Endothelial cell of umbilical vein (primary cell): ENCODE measurements around the gene ASS1. TPM values are rescaled to one million over a fixed set of nuclear protein-coding genes. Genes with fewer than 3 reads are reported as not detected.

Source experiments
- BruUV-seq: library from RNA; stranded (reverse); fragments of 400-500 nt; replicated peaks from 2 replicates; lab custom pipeline; 2021; lab: Mats Ljungman, UMichigan
- CTCF ChIA-PET: fragments of 300-600, 350-600 bp; sonication (Branson Sonifier 250); formaldehyde crosslinking; loops from one replicate; lab custom pipeline; 2021; ENCODE audit warnings: antibody characterized with exemption, inconsistent platforms; lab: Charles Lee
- POLR2A ChIA-PET: fragments of 300-600, 350-600 bp; sonication (Branson Sonifier 250); formaldehyde crosslinking; loops from one replicate; lab custom pipeline; 2021; ENCODE audit warnings: antibody characterized with exemption, inconsistent platforms; lab: Charles Lee
- DNase-seq: peaks from one replicate; pipeline ENCODE4 v3.0.0-alpha.2; 2011; ENCODE audit warnings: low read depth, low spot score
- FAIRE-seq: peaks from 2 replicates; lab custom pipeline; 2011; peaks lifted over from hg19 to GRCh38; lab: Jason Lieb, UNC
- H2AFZ ChIP-seq: 2 replicates; pipeline ENCODE4 v1.6.0; 2012; ENCODE audit warnings: low read depth, low read length, control low read depth, inconsistent platforms
- H3K27ac ChIP-seq: 2 replicates; pipeline ENCODE4 v1.5.1; 2011; ENCODE audit warnings: low read depth, mild to moderate bottlenecking, control low read depth, low read length, moderate library complexity; ENCODE audit not compliant: insufficient read depth
- H3K27me3 ChIP-seq, 2 experiments: 2 replicates each; pipeline versions ENCODE4 v1.6.0 to v1.6.1; 2011; ENCODE audit warnings: low read length in 2 of 2, mixed read lengths in 1 of 2; ENCODE audit not compliant: control insufficient read depth in 2 of 2, insufficient read depth in 2 of 2
- H3K36me3 ChIP-seq, 2 experiments: 2 replicates in 1 of 2; 3 replicates in 1 of 2; pipeline ENCODE4 v1.5.1; 2011; ENCODE audit warnings: low read length in 2 of 2, mild to moderate bottlenecking in 1 of 2, moderate library complexity in 1 of 2; ENCODE audit not compliant: control insufficient read depth in 2 of 2, insufficient read depth in 2 of 2; ENCODE audit errors: extremely low read depth in 1 of 2
- H3K4me1 ChIP-seq: 3 replicates; pipeline ENCODE4 v1.5.1; 2011; ENCODE audit warnings: mild to moderate bottlenecking, low read length; ENCODE audit not compliant: control insufficient read depth, insufficient read depth; ENCODE audit errors: extremely low read depth
- H3K4me2 ChIP-seq: 2 replicates; pipeline ENCODE4 v1.6.1; 2011; ENCODE audit warnings: low read length, control low read depth, mixed read lengths; ENCODE audit not compliant: insufficient read depth
- H3K4me3 ChIP-seq, 3 experiments: fragments of 200-600 bp in 1 of 3; sonication (generic), shearing (Covaris generic) in 1 of 3; replicated peaks in 1 of 3; 2 replicates each; pipeline ENCODE4 v1.5.1; 2011 to 2016; ENCODE audit warnings: control low read depth in 3 of 3, low read length in 3 of 3, mild to moderate bottlenecking in 2 of 3, inconsistent platforms in 1 of 3, low read depth in 1 of 3, moderate library complexity in 1 of 3; ENCODE audit not compliant: insufficient read depth in 1 of 3
- H3K79me2 ChIP-seq: 2 replicates; pipeline ENCODE4 v1.6.0; 2012; ENCODE audit warnings: low read length, inconsistent platforms; ENCODE audit not compliant: control insufficient read depth, insufficient read depth
- H3K9ac ChIP-seq: replicated peaks from 2 replicates; pipeline ENCODE3; 2011; ENCODE audit warnings: low read length, control low read depth; ENCODE audit not compliant: insufficient read depth; ENCODE audit errors: extremely low read depth
- H3K9me1 ChIP-seq: replicated peaks from 3 replicates; pipeline ENCODE4 v1.6.0; 2011; ENCODE audit warnings: mild to moderate bottlenecking, low read length; ENCODE audit not compliant: control insufficient read depth, insufficient read depth; ENCODE audit errors: extremely low read depth
- H3K9me3 ChIP-seq: replicated peaks from 2 replicates; pipeline ENCODE4 v1.5.1; 2012; ENCODE audit warnings: low read length, inconsistent platforms; ENCODE audit not compliant: control insufficient read depth, insufficient read depth
- H4K20me1 ChIP-seq: replicated peaks from 2 replicates; pipeline ENCODE3; 2011; ENCODE audit warnings: mild to moderate bottlenecking, low read length; ENCODE audit not compliant: control insufficient read depth, insufficient read depth; ENCODE audit errors: extremely low read depth
- EZH2 ChIP-seq: IDR thresholded peaks from 2 replicates; pipeline ENCODE4 v1.6.1; 2012; ENCODE audit warnings: borderline replicate concordance, low read depth, mild to moderate bottlenecking, moderate library complexity, low read length, inconsistent platforms; ENCODE audit not compliant: severe bottlenecking
- FOS ChIP-seq: IDR thresholded peaks from 2 replicates; pipeline ENCODE4 v1.6.1; 2011; ENCODE audit warnings: mild to moderate bottlenecking, low read length, moderate library complexity, borderline replicate concordance; ENCODE audit not compliant: insufficient read depth
- GATA2 ChIP-seq: IDR thresholded peaks from 2 replicates; pipeline ENCODE4 v1.7.0; 2011; ENCODE audit warnings: low read depth, mild to moderate bottlenecking, moderate library complexity, mixed read lengths, low read length; ENCODE audit not compliant: insufficient read length, insufficient read depth
- JUN ChIP-seq: IDR thresholded peaks from 2 replicates; pipeline ENCODE4 v1.6.1; 2011; ENCODE audit warnings: borderline replicate concordance, low read depth; ENCODE audit not compliant: insufficient read length, insufficient read depth
- MYC ChIP-seq: IDR thresholded peaks from one replicate; pipeline ENCODE4 v1.6.1; 2011; ENCODE audit warnings: mild to moderate bottlenecking, low read depth, low read length
- POLR2A ChIP-seq: IDR thresholded peaks from 2 replicates; pipeline ENCODE4 v1.6.1; 2012; ENCODE audit warnings: low read depth, mild to moderate bottlenecking, control low read depth, low read length
- POLR2AphosphoS5 ChIP-seq: IDR thresholded peaks from 2 replicates; pipeline ENCODE4 v1.6.1; 2012; ENCODE audit warnings: low read depth, mild to moderate bottlenecking, control low read depth, low read length, moderate library complexity; ENCODE audit not compliant: insufficient read depth
- dilution Hi-C: fragments of 300-500 bp; cut with MboI; formaldehyde crosslinking; loops from one replicate; pipeline ENCODE4 v1.15.0; 2019; ENCODE audit warnings: low sequenced_read_pairs; ENCODE audit not compliant: extremely low pct_ligation_motif_present
- intact Hi-C: fragments of 100-400 bp; cut with micrococcal nuclease; formaldehyde crosslinking; loops from one replicate; pipeline ENCODE4 v1.10.0; 2022
- polyA plus RNA-seq, 4 experiments: library from polyadenylated mRNA; depleted of rRNA in 3 of 4; stranded (reverse) in 3 of 4; unstranded in 1 of 4; fragments of >200 nt; gene quantifications; 2 replicates each; pipeline versions ENCODE4 v1.2.1 to v1.2.3, GENCODE V29; 2011 to 2012; ENCODE audit warnings: missing spikeins in 1 of 4
- total RNA-seq: library from RNA; stranded (reverse); gene quantifications from 2 replicates; pipeline ENCODE4 v1.2.3, GENCODE V29; 2021
- TF ChIP-seq, protein P1 (sequence below), 2 donors: IDR thresholded peaks; 1 replicate in 1 of 2; 2 replicates in 1 of 2; pipeline ENCODE4 v1.5.1; 2011; ENCODE audit warnings: low read length in 2 of 2, mild to moderate bottlenecking in 2 of 2, moderate library complexity in 2 of 2, control low read depth in 1 of 2, inconsistent platforms in 1 of 2, low read depth in 1 of 2; ENCODE audit not compliant: insufficient read depth in 1 of 2; ENCODE audit errors: extremely low read depth in 1 of 2
- TF ChIP-seq, protein P2 (sequence below): IDR thresholded peaks from 2 replicates; pipeline ENCODE4 v1.6.1; 2011; ENCODE audit not compliant: insufficient read depth, insufficient read length

Gene ASS1
- total and polyA plus RNA-seq, 2 donors (not counting 3 experiments of a cell fraction or from before 2014, with no cell fraction given): 3.6 to 12.4 TPM

DNA sequence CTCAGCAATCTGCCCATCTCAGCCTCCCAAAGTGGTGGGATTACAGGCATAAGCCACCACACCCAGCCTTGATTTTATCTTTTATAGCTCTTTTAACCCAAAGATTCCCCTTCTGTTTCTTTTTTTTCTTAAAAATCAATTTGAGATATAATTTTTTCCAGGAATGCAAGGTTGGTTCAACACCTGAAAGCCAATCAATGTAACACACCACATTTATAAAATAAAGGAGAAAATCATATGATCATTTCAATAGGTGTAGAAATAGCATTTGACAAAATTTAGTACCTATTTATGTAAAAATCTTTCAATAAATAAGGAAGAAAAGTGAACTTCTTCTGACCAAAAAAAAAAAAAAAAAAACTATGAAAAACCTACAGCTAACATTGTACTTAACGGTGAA is 3.7 kb upstream of the ASS1 start:
- Histone ChIP-seq H3K4me3 (no peak overlapping the region), H4K20me1 (no peaks in the 10 kb centered on the region), H3K9ac (no peak overlapping the region), H3K36me3 (no peaks in the 10 kb centered on the region), H3K27me3 (peaks cover 0 to 4% of the 10 kb centered on the region in 2 experiments), H3K27ac (no peak overlapping the region), H2AFZ (no peak overlapping the region), H3K79me2 (no peaks in the 10 kb centered on the region), H3K4me2 (no peak overlapping the region), H3K9me1 (no peaks in the 10 kb centered on the region), H3K4me1 (peaks cover 7% of the 10 kb centered on the region), H3K9me3 (no peaks in the 10 kb centered on the region)
- intact Hi-C loops (no loop called here), dilution Hi-C loops (no loop called here)
- FAIRE-seq (no peak), DNase-seq (no peak)
- POLR2A ChIA-PET: no interaction called here
- CTCF ChIA-PET: no interaction called here
- BruUV-seq: no TSS peak
- TF ChIP-seq, protein P1, sequence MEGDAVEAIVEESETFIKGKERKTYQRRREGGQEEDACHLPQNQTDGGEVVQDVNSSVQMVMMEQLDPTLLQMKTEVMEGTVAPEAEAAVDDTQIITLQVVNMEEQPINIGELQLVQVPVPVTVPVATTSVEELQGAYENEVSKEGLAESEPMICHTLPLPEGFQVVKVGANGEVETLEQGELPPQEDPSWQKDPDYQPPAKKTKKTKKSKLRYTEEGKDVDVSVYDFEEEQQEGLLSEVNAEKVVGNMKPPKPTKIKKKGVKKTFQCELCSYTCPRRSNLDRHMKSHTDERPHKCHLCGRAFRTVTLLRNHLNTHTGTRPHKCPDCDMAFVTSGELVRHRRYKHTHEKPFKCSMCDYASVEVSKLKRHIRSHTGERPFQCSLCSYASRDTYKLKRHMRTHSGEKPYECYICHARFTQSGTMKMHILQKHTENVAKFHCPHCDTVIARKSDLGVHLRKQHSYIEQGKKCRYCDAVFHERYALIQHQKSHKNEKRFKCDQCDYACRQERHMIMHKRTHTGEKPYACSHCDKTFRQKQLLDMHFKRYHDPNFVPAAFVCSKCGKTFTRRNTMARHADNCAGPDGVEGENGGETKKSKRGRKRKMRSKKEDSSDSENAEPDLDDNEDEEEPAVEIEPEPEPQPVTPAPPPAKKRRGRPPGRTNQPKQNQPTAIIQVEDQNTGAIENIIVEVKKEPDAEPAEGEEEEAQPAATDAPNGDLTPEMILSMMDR (IDR thresholded peaks at IDR 0.05; ENCODE audit: extremely low read depth in 1 of 2, insufficient read depth in 1 of 2, low read depth in 1 of 2, low read length in 2 of 2): no peak
- no peak for TF ChIP-seq POLR2AphosphoS5
- TF ChIP-seq EZH2: no peak
- TF ChIP-seq, protein P2, sequence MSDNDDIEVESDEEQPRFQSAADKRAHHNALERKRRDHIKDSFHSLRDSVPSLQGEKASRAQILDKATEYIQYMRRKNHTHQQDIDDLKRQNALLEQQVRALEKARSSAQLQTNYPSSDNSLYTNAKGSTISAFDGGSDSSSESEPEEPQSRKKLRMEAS: no peak
- no peak for TF ChIP-seq JUN
- TF ChIP-seq GATA2: no peak
- no peak for TF ChIP-seq MYC
- TF ChIP-seq FOS: no peak
- no peak for TF ChIP-seq POLR2A
